ENCODE results near the gene PLCB2. TPM values are rescaled to one million over a fixed set of nuclear protein-coding genes. Genes with fewer than 3 reads are reported as not detected.

The PLCB2 gene
- total RNA-seq, 1 experiment from 2014 or later = 1.7 TPM

DNA sequence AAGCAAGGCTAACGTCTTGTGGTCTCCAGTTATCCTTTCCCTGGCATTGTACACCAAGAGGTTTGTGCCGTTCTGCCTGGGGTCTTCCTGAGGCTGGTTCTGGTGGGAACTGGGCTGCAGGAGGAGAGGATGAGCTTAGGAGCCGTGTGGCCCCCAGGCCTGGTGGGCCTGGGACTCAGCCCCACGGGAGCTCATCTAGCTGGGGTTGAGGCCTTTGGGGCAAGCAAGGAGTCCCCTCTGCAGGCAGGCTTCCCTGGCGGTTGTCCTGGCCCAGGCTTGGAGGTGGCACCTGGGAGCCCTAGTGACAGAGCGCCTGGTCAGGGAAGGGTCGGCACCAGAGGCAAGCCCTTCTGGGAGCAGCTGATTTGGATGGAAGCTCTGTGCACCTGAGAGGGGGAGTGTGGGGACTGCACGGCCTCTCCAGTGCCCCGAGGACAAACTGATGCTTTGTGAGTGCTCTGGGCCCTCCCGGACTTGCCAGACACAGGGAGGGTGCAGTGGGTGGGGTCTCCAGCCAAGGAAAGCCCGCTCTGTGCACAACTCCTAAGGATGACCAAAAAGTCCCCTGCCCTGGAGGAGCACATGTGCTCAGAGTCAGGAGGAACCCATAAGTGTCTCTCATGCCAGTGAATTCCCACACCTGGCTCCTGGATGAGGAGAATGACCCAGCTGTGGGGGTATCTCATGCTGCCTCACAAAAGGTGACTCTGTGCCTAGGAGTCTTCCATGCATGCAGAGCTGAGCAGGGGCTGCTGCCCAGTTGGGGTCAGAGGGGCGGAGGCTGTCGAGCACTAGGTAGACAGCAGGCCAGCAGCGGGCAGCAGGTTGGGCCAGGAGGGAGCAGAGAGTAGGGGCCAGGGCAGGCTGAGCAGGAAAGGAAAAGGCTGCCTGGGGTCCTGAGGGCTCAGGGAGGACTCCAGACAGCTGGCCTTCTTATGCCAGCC is 66.2 kb downstream of the PLCB2 start:
- CTCF ChIA-PET = no interaction called here
- intact Hi-C loops (cut with micrococcal nuclease; ENCODE audit: unreplicated experiment) (no loop called here), in situ Hi-C loops (cut with HindIII; ENCODE audit: low pct_unique_long_range_greater_than_20kb, low sequenced_read_pairs) (no loop called here)
- Histone ChIP-seq H3K4me3 (ENCODE audit: low read depth in 2 of 2, low read length in 2 of 2) (no peak overlapping the region), H3K4me1 (ENCODE audit: control insufficient read depth, insufficient read depth, low read length) (peaks cover 16% of the 10 kb centered on the region), H3K9me3 (ENCODE audit: control insufficient read depth, insufficient read depth, low read depth, low read length) (no peaks in the 10 kb centered on the region), H3K27ac (ENCODE audit: low read length) (no peak overlapping the region), H3K36me3 (ENCODE audit: control insufficient read depth, insufficient read depth, low read length) (no peaks in the 10 kb centered on the region), H3K27me3 (ENCODE audit: control insufficient read depth, insufficient read depth, low read length) (no peaks in the 10 kb centered on the region)
- ATAC-seq (no peak), DNase-seq (ENCODE audit: low read depth, low spot score) (no peak)
- TF ChIP-seq, protein P1, sequence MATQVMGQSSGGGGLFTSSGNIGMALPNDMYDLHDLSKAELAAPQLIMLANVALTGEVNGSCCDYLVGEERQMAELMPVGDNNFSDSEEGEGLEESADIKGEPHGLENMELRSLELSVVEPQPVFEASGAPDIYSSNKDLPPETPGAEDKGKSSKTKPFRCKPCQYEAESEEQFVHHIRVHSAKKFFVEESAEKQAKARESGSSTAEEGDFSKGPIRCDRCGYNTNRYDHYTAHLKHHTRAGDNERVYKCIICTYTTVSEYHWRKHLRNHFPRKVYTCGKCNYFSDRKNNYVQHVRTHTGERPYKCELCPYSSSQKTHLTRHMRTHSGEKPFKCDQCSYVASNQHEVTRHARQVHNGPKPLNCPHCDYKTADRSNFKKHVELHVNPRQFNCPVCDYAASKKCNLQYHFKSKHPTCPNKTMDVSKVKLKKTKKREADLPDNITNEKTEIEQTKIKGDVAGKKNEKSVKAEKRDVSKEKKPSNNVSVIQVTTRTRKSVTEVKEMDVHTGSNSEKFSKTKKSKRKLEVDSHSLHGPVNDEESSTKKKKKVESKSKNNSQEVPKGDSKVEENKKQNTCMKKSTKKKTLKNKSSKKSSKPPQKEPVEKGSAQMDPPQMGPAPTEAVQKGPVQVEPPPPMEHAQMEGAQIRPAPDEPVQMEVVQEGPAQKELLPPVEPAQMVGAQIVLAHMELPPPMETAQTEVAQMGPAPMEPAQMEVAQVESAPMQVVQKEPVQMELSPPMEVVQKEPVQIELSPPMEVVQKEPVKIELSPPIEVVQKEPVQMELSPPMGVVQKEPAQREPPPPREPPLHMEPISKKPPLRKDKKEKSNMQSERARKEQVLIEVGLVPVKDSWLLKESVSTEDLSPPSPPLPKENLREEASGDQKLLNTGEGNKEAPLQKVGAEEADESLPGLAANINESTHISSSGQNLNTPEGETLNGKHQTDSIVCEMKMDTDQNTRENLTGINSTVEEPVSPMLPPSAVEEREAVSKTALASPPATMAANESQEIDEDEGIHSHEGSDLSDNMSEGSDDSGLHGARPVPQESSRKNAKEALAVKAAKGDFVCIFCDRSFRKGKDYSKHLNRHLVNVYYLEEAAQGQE (IDR thresholded peaks at IDR 0.05; ENCODE audit: insufficient read depth in 1 of 2, low read depth in 2 of 2, low read length in 1 of 2) = no peak
- TF ChIP-seq, protein P2, sequence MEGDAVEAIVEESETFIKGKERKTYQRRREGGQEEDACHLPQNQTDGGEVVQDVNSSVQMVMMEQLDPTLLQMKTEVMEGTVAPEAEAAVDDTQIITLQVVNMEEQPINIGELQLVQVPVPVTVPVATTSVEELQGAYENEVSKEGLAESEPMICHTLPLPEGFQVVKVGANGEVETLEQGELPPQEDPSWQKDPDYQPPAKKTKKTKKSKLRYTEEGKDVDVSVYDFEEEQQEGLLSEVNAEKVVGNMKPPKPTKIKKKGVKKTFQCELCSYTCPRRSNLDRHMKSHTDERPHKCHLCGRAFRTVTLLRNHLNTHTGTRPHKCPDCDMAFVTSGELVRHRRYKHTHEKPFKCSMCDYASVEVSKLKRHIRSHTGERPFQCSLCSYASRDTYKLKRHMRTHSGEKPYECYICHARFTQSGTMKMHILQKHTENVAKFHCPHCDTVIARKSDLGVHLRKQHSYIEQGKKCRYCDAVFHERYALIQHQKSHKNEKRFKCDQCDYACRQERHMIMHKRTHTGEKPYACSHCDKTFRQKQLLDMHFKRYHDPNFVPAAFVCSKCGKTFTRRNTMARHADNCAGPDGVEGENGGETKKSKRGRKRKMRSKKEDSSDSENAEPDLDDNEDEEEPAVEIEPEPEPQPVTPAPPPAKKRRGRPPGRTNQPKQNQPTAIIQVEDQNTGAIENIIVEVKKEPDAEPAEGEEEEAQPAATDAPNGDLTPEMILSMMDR (IDR thresholded peaks at IDR 0.05) = no peak
- TF ChIP-seq POLR2AphosphoS5 (IDR thresholded peaks at IDR 0.05; ENCODE audit: low read depth, low read length) = no peak
- TF ChIP-seq SIN3A (IDR thresholded peaks at IDR 0.05; ENCODE audit: borderline replicate concordance, insufficient read depth, low read depth, low read length) = no peak
- TF ChIP-seq TCF7L2 (IDR thresholded peaks at IDR 0.05; ENCODE audit: low read depth, low read length) = no peak
- BruUV-seq (replicated peaks) = no TSS peak
- POLR2A ChIA-PET = no interaction called here

DNA sequence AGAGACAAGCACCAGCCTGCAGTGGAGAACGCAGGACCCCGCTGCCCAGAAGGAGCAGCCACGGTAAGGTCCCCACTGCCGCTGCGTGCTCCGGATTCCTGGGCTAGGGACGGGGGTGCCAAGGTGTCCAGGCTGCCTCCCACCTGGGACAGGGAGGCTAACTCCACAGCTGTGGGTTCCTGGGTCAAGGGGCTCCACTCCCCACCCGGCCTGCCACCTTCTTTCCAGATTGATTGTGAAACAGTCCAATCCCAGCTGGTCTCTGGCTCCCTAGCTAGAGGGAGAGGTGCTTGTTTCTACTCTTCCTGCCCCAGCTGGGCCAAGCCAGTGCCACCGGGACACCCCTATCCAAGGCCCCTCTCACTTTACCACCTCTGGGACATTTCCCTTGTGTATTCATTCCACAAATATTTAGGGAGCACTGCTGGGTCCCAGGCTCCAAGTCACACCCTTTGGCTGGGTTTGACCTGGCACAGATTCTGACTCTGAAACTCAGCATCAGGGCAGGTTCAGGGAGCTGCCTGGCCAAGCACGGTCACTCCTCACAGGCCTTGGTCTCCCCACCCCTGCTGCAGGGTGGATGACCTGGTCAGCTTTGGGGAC is 67.0 kb downstream of the PLCB2 start:
- TF ChIP-seq SIN3A (IDR thresholded peaks at IDR 0.05; ENCODE audit: borderline replicate concordance, insufficient read depth, low read depth, low read length) (no peak), POLR2AphosphoS5 (IDR thresholded peaks at IDR 0.05; ENCODE audit: low read depth, low read length) (no peak), TCF7L2 (IDR thresholded peaks at IDR 0.05; ENCODE audit: low read depth, low read length) (no peak)
- TF ChIP-seq, protein P2 (IDR thresholded peaks at IDR 0.05) = no peak
- TF ChIP-seq, protein P1 (IDR thresholded peaks at IDR 0.05; ENCODE audit: insufficient read depth in 1 of 2, low read depth in 2 of 2, low read length in 1 of 2) = no peak
- no peak overlapping the region for H3K27ac ChIP-seq (ENCODE audit: low read length)
- ATAC-seq (no peak), DNase-seq (ENCODE audit: low read depth, low spot score) (no peak)
- H3K9me3 ChIP-seq (ENCODE audit: control insufficient read depth, insufficient read depth, low read depth, low read length) = no peaks in the 10 kb centered on the region
- POLR2A ChIA-PET = no interaction called here
- in situ Hi-C loops (cut with HindIII; ENCODE audit: low pct_unique_long_range_greater_than_20kb, low sequenced_read_pairs) = no loop called here
- intact Hi-C loops (cut with micrococcal nuclease; ENCODE audit: unreplicated experiment) = no loop called here
- CTCF ChIA-PET = no interaction called here
- H3K4me1 ChIP-seq (ENCODE audit: control insufficient read depth, insufficient read depth, low read length) = peaks cover 16% of the 10 kb centered on the region
- H3K27me3 ChIP-seq (ENCODE audit: control insufficient read depth, insufficient read depth, low read length) = no peaks in the 10 kb centered on the region
- no TSS peak for BruUV-seq (replicated peaks)
- no peak overlapping the region for H3K4me3 ChIP-seq (ENCODE audit: low read depth in 2 of 2, low read length in 2 of 2)
- no peaks in the 10 kb centered on the region for H3K36me3 ChIP-seq (ENCODE audit: control insufficient read depth, insufficient read depth, low read length)

Data from Panc1 (cell line).